IMR-90 (cell line): ENCODE measurements around the gene CHD6.

Source experiments
- CEBPB ChIP-seq: IDR thresholded peaks from 2 replicates; pipeline ENCODE4 v1.6.1; 2012; ENCODE audit warnings: low read depth, low read length, improper control_type of control experiment
- CHD1 ChIP-seq: IDR thresholded peaks from 2 replicates; pipeline ENCODE4 v1.6.1; 2012; ENCODE audit warnings: low read depth, low read length, improper control_type of control experiment
- POLR2A ChIP-seq: IDR thresholded peaks from 2 replicates; pipeline ENCODE4 v1.6.1; 2012; ENCODE audit warnings: mild to moderate bottlenecking, low read depth, low read length
- RCOR1 ChIP-seq: IDR thresholded peaks from 2 replicates; pipeline ENCODE4 v1.6.1; 2012; ENCODE audit warnings: mild to moderate bottlenecking, low read length, improper control_type of control experiment; ENCODE audit not compliant: insufficient replicate concordance
- SMC3 ChIP-seq: fragments of 150-350 bp; IDR thresholded peaks from 2 replicates; pipeline ENCODE4 v1.6.1; 2016; ENCODE audit warnings: low read depth, mild to moderate bottlenecking, antibody characterized with exemption, low read length, moderate library complexity
- TF ChIP-seq, protein P1 (sequence below): conservative IDR thresholded peaks from 2 replicates; pipeline ENCODE4 v1.5.1; 2012; ENCODE audit warnings: mild to moderate bottlenecking, low read depth, low read length, improper control_type of control experiment

DNA sequence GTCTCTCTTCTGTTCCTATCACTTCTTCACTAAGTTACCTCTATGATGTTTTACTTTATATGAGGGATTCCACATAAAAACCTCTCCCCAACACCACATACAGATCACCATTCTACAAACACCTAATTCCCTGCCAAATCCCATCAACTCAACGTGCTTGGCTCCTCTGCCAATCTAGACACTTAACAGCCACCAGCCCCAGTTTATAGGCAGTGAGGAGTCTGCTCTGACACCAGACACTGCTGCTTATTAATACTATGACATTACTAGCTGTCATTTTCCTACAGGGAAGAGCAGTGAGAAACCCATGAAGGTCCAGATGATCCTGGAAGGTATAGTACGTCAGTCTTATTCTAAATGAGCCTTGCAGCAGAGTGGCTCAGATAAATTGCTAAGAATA is 104.3 kb downstream of the CHD6 start:
- TF ChIP-seq POLR2A (no peak), RCOR1 (no peak), CHD1 (no peak), CEBPB (no peak), SMC3 (no peak)
- TF ChIP-seq, protein P1, sequence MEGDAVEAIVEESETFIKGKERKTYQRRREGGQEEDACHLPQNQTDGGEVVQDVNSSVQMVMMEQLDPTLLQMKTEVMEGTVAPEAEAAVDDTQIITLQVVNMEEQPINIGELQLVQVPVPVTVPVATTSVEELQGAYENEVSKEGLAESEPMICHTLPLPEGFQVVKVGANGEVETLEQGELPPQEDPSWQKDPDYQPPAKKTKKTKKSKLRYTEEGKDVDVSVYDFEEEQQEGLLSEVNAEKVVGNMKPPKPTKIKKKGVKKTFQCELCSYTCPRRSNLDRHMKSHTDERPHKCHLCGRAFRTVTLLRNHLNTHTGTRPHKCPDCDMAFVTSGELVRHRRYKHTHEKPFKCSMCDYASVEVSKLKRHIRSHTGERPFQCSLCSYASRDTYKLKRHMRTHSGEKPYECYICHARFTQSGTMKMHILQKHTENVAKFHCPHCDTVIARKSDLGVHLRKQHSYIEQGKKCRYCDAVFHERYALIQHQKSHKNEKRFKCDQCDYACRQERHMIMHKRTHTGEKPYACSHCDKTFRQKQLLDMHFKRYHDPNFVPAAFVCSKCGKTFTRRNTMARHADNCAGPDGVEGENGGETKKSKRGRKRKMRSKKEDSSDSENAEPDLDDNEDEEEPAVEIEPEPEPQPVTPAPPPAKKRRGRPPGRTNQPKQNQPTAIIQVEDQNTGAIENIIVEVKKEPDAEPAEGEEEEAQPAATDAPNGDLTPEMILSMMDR = no peak
